ENCODE measurements around the gene PPARA. TPM values are rescaled to one million over a fixed set of nuclear protein-coding genes. Genes with fewer than 3 reads are reported as not detected.

Gene PPARA
- total RNA-seq, 1 experiment from 2014 or later = 7.7 TPM

GRCh38 chr22:46124383-46125144 is 25.8 kb upstream of the PPARA start:
- ATAC-seq = no peak
- no peak for DNase-seq
- H2AFZ ChIP-seq (ENCODE audit: low read length) = no peak overlapping the region
- intact Hi-C loops (cut with micrococcal nuclease) = loop anchor here (5.0 kb wide), 1 partner anchor 173 kb away; the partner anchor contains the start of gene GTSE1
- no peaks in the 10 kb centered on the region for H3F3A ChIP-seq (ENCODE audit: low read length, unreplicated experiment)
- TF ChIP-seq CTCF (conservative IDR thresholded peaks at IDR 0.05; ENCODE audit: low read depth, low read length) = no peak
- no peak for TF ChIP-seq EZH2phosphoT487 (IDR thresholded peaks at IDR 0.05; ENCODE audit: borderline replicate concordance, low read length)
- TF ChIP-seq EZH2 (IDR thresholded peaks at IDR 0.05; ENCODE audit: low read length, unreplicated experiment) = no peak
- no peak overlapping the region for H3K4me3 ChIP-seq (ENCODE audit: low read length)
- no peak overlapping the region for H3K9ac ChIP-seq (ENCODE audit: low read length)
- no peaks in the 10 kb centered on the region for H3K9me3 ChIP-seq (ENCODE audit: low read length)
- no peaks in the 10 kb centered on the region for H3K79me2 ChIP-seq (ENCODE audit: low read length)
- H3K9me2 ChIP-seq (replicated peaks; ENCODE audit: low read length) = no peaks in the 10 kb centered on the region
- H3K4me1 ChIP-seq (ENCODE audit: insufficient read depth, low read length) = peaks cover 7% of the 10 kb centered on the region; the same call in 1 of the 2 replicates
- no peak overlapping the region for H3K27ac ChIP-seq (ENCODE audit: low read length)
- no TSS peak for BruUV-seq (replicated peaks)
- no peaks in the 10 kb centered on the region for H4K20me1 ChIP-seq (ENCODE audit: low read length)
- no peak overlapping the region for H3K4me2 ChIP-seq (ENCODE audit: low read length)
- H3K36me3 ChIP-seq (ENCODE audit: low read depth, low read length) = no peaks in the 10 kb centered on the region
- ChIA-PET CTCF (no interaction called here), POLR2A (ENCODE audit: unreplicated experiment) (no interaction called here)
- no peaks in the 10 kb centered on the region for H3K27me3 ChIP-seq (ENCODE audit: low read length)

- H3F3A ChIP-seq (ENCODE audit: low read length, unreplicated experiment) = no peaks in the 10 kb centered on the region
- POLR2A ChIA-PET (ENCODE audit: unreplicated experiment) = no interaction called here
- TF ChIP-seq EZH2 (IDR thresholded peaks at IDR 0.05; ENCODE audit: low read length, unreplicated experiment) (no peak), CTCF (conservative IDR thresholded peaks at IDR 0.05; ENCODE audit: low read depth, low read length) (no peak), EZH2phosphoT487 (IDR thresholded peaks at IDR 0.05; ENCODE audit: borderline replicate concordance, low read length) (no peak)
- intact Hi-C loops (cut with micrococcal nuclease) = no loop called here
- H3K4me3 ChIP-seq (ENCODE audit: low read length) = no peak overlapping the region
- H3K4me1 ChIP-seq (ENCODE audit: insufficient read depth, low read length) = peaks cover 7% of the 10 kb centered on the region; the same call in 1 of the 2 replicates
- H3K9me2 ChIP-seq (replicated peaks; ENCODE audit: low read length) = no peaks in the 10 kb centered on the region
- no peak overlapping the region for H2AFZ ChIP-seq (ENCODE audit: low read length)
- no peaks in the 10 kb centered on the region for H3K27me3 ChIP-seq (ENCODE audit: low read length)
- H4K20me1 ChIP-seq (ENCODE audit: low read length) = no peaks in the 10 kb centered on the region
- H3K79me2 ChIP-seq (ENCODE audit: low read length) = no peaks in the 10 kb centered on the region
- H3K27ac ChIP-seq (ENCODE audit: low read length) = no peak overlapping the region
- CTCF ChIA-PET = no interaction called here
- no peak overlapping the region for H3K4me2 ChIP-seq (ENCODE audit: low read length)
- no TSS peak for BruUV-seq (replicated peaks)
- H3K36me3 ChIP-seq (ENCODE audit: low read depth, low read length) = no peaks in the 10 kb centered on the region
- no peak for DNase-seq
- no peak overlapping the region for H3K9ac ChIP-seq (ENCODE audit: low read length)
- ATAC-seq = no peak
- no peaks in the 10 kb centered on the region for H3K9me3 ChIP-seq (ENCODE audit: low read length)
These were observed 25.0 kb upstream of the PPARA start for GRCh38 chr22:46125311-46125710.
